ENCODE measurements around the gene CCDC141. TPM values are rescaled to one million over a fixed set of nuclear protein-coding genes. Genes with fewer than 3 reads are reported as not detected.

Gene CCDC141
- total RNA-seq, 3 donors from 2014 or later = 1.3 to 11.7 (median 2.2) TPM

- no peaks in the 10 kb centered on the region for H3K36me3 ChIP-seq
- TF ChIP-seq POLR2AphosphoS5 (IDR thresholded peaks at IDR 0.05) (no peak), CTCF (IDR thresholded peaks at IDR 0.05) (no peak), POLR2A (IDR thresholded peaks at IDR 0.05) (no peak)
- intact Hi-C loops (cut with DNase I; ENCODE audit: low total_unique reads) = no loop called here
Measured at GRCh38 chr2:178912416-178913048, 137.4 kb downstream of the CCDC141 start.

DNA sequence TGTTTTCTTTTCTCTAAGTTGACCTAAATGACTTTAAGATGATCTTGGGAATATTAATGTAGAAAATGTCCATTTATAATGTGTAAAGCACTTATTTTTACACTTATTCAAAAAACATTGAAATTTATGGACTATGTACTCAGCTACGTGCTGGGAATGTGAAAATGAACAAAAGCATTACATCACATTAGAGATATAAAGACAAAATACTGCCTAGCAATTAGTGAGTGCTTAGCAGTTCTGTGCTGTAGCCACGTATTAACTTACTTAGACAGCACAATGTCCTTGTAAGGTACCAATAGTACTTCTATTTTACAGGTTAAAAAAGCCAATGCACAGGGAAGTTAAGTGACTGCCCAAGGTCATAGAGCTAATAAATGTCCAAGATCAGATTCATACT lies 138.9 kb downstream of the CCDC141 start:
- no peak overlapping the region for H3K4me3 ChIP-seq
- H3K36me3 ChIP-seq = no peaks in the 10 kb centered on the region
- intact Hi-C loops (cut with DNase I; ENCODE audit: low total_unique reads) = no loop called here
- H3K27ac ChIP-seq = no peak overlapping the region
- TF ChIP-seq CTCF (IDR thresholded peaks at IDR 0.05) (no peak), POLR2A (IDR thresholded peaks at IDR 0.05) (no peak), POLR2AphosphoS5 (IDR thresholded peaks at IDR 0.05) (no peak)
- H3K4me1 ChIP-seq = no peaks in the 10 kb centered on the region
- H3K27me3 ChIP-seq = no peaks in the 10 kb centered on the region
- no peaks in the 10 kb centered on the region for H3K9me3 ChIP-seq
- DNase-seq (ENCODE audit: low spot score in 2 of 2) = no peak

More at GRCh38 chr2:178912416-178913048, 137.4 kb downstream of the CCDC141 start:
- Histone ChIP-seq H3K27ac (no peak overlapping the region), H3K4me3 (no peak overlapping the region), H3K9me3 (no peaks in the 10 kb centered on the region), H3K27me3 (no peaks in the 10 kb centered on the region), H3K4me1 (no peaks in the 10 kb centered on the region)
- no peak for DNase-seq (ENCODE audit: low spot score in 2 of 2)

DNA sequence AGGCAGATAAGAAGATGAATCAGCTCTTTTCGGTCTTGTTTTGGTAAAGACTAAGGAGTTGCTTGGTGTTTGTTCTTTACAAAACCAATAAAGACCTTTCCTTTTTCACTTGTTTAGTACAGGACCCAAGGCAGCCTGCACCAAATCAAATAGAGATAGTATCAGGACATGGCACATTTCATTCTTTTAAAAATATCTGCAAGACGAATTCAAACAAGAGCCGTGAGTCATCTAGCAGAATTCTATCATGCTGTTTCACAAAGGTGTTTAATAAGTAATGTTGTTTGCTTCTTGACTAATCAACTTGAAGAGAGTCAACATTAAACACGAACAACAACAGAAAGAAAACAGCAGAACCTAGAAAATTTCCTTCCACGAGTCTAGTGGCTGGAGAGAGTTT lies 139.9 kb downstream of the CCDC141 start:
- no peaks in the 10 kb centered on the region for H3K27me3 ChIP-seq
- H3K27ac ChIP-seq = no peak overlapping the region
- H3K9me3 ChIP-seq = no peaks in the 10 kb centered on the region
- H3K4me3 ChIP-seq = no peak overlapping the region
- intact Hi-C loops (cut with DNase I; ENCODE audit: low total_unique reads) = no loop called here
- no peaks in the 10 kb centered on the region for H3K36me3 ChIP-seq
- DNase-seq (ENCODE audit: low spot score in 2 of 2) = no peak
- no peak for TF ChIP-seq POLR2AphosphoS5 (IDR thresholded peaks at IDR 0.05)
- no peak for TF ChIP-seq CTCF (IDR thresholded peaks at IDR 0.05)
- no peak for TF ChIP-seq POLR2A (IDR thresholded peaks at IDR 0.05)
- no peaks in the 10 kb centered on the region for H3K4me1 ChIP-seq

- intact Hi-C loops (cut with DNase I; ENCODE audit: low total_unique reads) = no loop called here
- no peak for DNase-seq (ENCODE audit: low spot score in 2 of 2)
- no peaks in the 10 kb centered on the region for H3K9me3 ChIP-seq
Measured at GRCh38 chr2:178909507-178909906, 140.4 kb downstream of the CCDC141 start.

GRCh38 chr2:178908810-178909209 lies 141.1 kb downstream of the CCDC141 start:
- Histone ChIP-seq H3K9me3 (no peaks in the 10 kb centered on the region), H3K4me1 (no peaks in the 10 kb centered on the region), H3K36me3 (no peaks in the 10 kb centered on the region), H3K27ac (no peak overlapping the region), H3K4me3 (no peak overlapping the region), H3K27me3 (no peaks in the 10 kb centered on the region)
- TF ChIP-seq POLR2AphosphoS5 (IDR thresholded peaks at IDR 0.05) = no peak
- TF ChIP-seq POLR2A (IDR thresholded peaks at IDR 0.05) = no peak
- TF ChIP-seq CTCF (IDR thresholded peaks at IDR 0.05) = no peak
- intact Hi-C loops (cut with DNase I; ENCODE audit: low total_unique reads) = no loop called here
- no peak for DNase-seq (ENCODE audit: low spot score in 2 of 2)

More at GRCh38 chr2:178909507-178909906, 140.4 kb downstream of the CCDC141 start:
- Histone ChIP-seq H3K4me1 (no peaks in the 10 kb centered on the region), H3K27me3 (no peaks in the 10 kb centered on the region), H3K4me3 (no peak overlapping the region), H3K27ac (no peak overlapping the region), H3K36me3 (no peaks in the 10 kb centered on the region)
- TF ChIP-seq POLR2A (IDR thresholded peaks at IDR 0.05) (no peak), CTCF (IDR thresholded peaks at IDR 0.05) (no peak)

Measured in breast epithelium (tissue), 4 donors.